ENCODE data around the gene OBSL1. TPM values are rescaled to one million over a fixed set of nuclear protein-coding genes. Genes with fewer than 3 reads are reported as not detected.

OBSL1 gene
- total RNA-seq, 4 donors from 2014 or later, result 37.5 to 118 (median 51.6) TPM

DNA sequence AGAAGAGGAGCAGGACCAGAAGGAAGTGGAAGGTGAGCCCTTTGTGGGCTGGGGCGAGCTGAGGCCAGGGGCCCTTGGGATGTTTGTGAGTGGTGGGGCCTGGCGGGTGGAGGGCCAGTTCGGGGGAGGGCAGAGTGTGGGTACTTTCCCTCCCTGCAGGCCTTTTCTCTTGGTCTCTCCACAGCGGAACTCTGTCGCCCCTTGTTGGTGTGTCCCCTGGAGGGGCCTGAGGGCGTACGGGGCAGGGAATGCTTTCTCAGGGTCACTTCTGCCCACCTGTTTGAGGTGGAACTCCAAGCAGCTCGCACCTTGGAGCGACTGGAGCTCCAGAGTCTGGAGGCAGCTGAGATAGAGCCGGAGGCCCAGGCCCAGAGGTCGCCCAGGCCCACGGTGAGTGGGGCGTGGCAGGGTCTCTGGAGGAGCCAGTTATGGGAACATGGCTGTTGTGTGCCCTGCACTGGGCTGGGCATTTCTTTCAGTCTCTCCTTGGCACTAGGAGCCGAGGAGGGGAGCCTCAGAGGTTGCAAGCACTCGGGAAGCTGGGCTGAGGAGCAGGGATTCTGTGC is 37.1 kb upstream of the OBSL1 start:
- TF ChIP-seq, protein P1, sequence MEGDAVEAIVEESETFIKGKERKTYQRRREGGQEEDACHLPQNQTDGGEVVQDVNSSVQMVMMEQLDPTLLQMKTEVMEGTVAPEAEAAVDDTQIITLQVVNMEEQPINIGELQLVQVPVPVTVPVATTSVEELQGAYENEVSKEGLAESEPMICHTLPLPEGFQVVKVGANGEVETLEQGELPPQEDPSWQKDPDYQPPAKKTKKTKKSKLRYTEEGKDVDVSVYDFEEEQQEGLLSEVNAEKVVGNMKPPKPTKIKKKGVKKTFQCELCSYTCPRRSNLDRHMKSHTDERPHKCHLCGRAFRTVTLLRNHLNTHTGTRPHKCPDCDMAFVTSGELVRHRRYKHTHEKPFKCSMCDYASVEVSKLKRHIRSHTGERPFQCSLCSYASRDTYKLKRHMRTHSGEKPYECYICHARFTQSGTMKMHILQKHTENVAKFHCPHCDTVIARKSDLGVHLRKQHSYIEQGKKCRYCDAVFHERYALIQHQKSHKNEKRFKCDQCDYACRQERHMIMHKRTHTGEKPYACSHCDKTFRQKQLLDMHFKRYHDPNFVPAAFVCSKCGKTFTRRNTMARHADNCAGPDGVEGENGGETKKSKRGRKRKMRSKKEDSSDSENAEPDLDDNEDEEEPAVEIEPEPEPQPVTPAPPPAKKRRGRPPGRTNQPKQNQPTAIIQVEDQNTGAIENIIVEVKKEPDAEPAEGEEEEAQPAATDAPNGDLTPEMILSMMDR (IDR thresholded peaks at IDR 0.05; ENCODE audit: low read depth), result no peak

DNA sequence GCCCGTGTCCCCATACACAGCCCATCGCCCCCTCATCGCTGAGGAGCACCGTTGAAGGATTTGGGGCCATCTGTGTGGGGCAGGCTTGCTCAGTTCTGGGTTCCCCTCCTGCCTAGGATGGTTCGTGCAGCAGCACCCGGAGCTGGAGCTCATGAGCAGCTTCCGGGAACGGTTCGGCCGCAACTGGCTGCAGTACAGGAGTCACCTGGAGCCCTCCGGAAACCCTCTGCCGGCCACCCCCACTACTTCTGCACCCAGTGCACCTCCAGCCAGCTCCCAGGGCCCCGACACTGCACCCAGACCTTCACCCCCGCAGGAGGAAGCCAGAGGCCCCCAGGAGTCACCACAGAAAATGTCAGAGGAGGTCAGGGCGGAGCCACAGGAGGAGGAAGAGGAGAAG is 36.6 kb upstream of the OBSL1 start:
- TF ChIP-seq, protein P1 (IDR thresholded peaks at IDR 0.05; ENCODE audit: low read depth), result no peak

DNA sequence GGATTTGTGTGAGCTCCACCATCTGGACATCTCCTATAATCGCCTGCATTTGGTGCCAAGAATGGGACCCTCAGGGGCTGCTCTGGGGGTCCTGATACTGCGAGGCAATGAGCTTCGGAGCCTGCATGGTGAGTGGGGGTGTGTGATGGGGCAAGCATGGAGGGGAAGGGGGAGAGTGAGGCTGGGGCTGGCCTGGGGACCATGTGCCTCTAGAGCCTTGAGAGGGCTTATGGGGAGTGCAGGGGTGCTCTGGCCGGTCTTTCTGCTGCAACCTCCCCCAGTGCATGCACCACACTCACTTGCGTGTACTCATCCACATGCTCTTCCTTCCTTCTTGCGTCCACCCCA is 34.2 kb upstream of the OBSL1 start:
- TF ChIP-seq, protein P1 (IDR thresholded peaks at IDR 0.05; ENCODE audit: low read depth), result no peak

DNA sequence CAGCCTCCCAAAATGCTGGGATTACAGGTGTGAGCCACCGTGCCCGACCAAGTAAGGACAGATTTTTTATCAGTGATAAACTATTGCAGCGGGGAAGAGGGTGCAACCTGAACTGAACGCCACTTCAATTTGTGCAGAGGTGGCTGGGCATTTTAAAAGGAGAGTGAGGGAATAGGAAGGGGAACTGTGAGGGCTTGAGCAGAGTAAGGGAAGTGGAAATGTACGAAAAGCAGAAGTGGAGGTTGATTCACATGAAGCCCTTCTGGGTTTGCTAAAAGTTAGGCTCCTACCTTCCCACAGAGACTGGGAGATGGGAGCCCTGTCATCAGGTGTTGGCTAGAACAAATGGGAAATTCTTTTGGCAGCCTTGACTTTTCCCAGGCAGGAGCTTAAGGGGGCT is 32.4 kb upstream of the OBSL1 start:
- TF ChIP-seq, protein P1 (IDR thresholded peaks at IDR 0.05; ENCODE audit: low read depth), result no peak

DNA sequence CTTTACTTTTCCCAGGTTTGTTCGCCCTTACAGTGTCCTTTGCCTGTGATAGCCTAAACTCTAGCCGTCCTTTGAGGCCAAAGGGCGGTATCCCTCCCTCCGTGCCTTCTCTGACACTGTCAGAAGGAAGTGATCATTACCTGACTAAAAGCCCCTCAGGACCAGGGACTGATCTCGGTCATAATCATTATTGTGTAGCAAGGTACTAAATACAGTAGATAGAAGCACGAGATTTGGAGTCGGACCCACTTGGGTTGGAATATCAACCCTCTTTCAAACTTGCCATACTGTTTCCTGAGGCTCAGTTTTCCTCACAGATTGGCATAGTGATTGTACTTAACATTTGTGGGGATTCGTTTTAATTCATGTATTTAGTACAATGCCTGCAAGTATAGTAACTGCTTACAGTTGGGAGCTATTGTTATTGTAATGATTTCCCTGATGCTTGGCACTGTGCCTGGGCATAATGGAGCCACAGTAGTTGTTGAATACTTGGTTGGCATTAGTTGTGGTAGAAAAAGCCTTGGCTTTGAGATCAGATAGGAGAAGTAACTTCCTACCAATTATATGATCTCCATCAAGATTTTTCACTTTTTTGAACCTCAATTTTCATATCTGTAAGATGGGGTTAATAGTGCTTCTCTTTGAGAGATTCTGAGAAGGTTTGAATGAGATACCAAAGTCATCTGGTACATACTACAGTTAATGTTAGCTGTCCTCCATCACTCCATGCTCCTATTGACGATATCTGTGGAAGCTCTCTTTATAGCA is 27.2 kb upstream of the OBSL1 start:
- TF ChIP-seq, protein P1 (IDR thresholded peaks at IDR 0.05; ENCODE audit: low read depth), result no peak

DNA sequence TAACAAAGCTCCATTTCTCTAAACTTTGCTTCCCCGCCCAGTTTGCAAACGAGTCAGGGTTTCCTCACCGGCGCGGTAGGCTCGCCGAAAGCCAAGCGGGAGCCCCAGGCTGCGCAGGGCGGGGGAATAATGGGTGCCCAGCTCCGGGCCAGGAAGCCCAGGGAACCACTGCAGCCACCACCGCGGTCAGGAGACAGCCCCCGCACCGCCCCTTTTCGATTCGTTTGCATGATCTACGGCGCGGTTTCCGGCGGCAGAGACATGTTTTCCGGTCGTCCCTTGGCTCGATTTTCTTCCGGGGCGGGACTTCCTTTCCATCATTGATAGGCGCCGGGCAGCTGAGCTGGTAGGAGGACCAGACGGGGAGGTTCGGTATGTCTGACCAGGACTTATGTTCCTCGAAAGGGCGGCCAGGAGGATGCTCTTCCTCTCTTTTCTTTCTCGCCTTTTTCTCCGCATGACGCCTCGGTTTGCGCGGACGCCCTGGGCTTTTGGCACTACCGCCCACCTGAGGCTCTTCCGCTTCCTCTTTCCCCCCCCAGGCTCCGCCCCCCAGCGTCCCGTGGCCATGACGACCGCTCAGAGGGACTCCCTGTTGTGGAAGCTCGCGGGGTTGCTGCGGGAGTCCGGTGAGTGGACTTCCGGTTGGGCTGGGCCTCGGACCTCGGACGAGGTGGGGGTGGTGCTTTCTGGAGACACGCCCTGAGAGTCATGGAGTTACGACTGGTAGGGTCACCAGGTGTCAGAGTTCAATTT is 26.4 kb upstream of the OBSL1 start, which contains the start of gene STK11IP:
Gene STK11IP (plus strand): TSS at position 306 of the 756 bp plus-strand sequence. CDS start 263 bp downstream, at position 569.
- TF ChIP-seq, protein P1 (IDR thresholded peaks at IDR 0.05; ENCODE audit: low read depth), result no peak

DNA sequence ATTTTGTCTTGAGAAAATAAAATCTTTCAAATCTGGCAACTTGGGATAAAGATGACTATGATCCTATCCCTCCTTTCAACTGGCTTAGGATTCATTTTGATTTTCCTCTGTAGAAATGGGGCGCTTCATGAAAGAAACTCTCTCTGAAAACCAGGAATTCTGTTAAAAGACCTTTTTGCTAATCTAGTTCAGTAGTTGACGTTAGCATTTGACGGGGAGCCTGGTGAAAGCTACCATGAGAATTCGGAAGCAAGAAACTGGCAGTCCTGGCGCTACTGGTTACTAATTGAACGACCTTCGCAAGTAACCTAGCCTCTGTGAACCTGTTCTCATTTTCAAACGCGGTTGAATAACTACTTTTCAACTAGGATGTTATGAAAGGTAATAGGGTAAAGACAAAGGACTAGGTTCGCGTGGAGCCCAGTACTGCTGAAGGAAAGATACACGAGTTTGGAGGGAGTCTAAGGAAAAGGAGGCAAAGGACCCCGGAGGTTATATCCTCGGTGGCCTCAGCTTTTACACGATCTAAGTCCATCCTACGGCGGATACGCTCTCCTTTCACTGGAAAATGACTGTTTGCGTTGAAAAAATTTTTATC is 25.7 kb upstream of the OBSL1 start:
- TF ChIP-seq, protein P1 (IDR thresholded peaks at IDR 0.05; ENCODE audit: low read depth), result no peak
